Amygdala (tissue), 56 donors: ENCODE measurements around the gene ARHGEF11.
A peak's percentile ranks its signal among the peaks of the same experiment; 100 is the strongest.

ENCODE experiments used
- DNase-seq, 56 donors: peaks; one replicate each; lab custom pipeline; 2025; lab: John Stamatoyannopoulos, UW

The ARHGEF11 gene

GRCh38 chr1:157001304-157001703 is 44.2 kb downstream of the ARHGEF11 start:
- no peak for DNase-seq

- DNase-seq = no peak
Measured at GRCh38 chr1:157000686-157001085, 44.9 kb downstream of the ARHGEF11 start.

- no peak for DNase-seq
Measured at GRCh38 chr1:156999596-157000320, 45.8 kb downstream of the ARHGEF11 start.

- DNase-seq = no peak
Measured at GRCh38 chr1:156998840-156999500, 46.6 kb downstream of the ARHGEF11 start.

- DNase-seq = no peak
Measured at GRCh38 chr1:156998301-156998700, 47.2 kb downstream of the ARHGEF11 start.

GRCh38 chr1:156995412-156995811 is 50.1 kb downstream of the ARHGEF11 start:
- no peak for DNase-seq

- DNase-seq = no peak
Measured at GRCh38 chr1:156994277-156994676, 51.3 kb downstream of the ARHGEF11 start.

- DNase-seq = no peak
Measured at GRCh38 chr1:156993426-156994147, 52.0 kb downstream of the ARHGEF11 start.

- DNase-seq = no peak
Measured at GRCh38 chr1:156992215-156992614, 53.3 kb downstream of the ARHGEF11 start.

- no peak for DNase-seq
Measured at GRCh38 chr1:156987715-156988114, 57.8 kb downstream of the ARHGEF11 start.

- no peak for DNase-seq
Measured at GRCh38 chr1:156980551-156980950, 65.0 kb downstream of the ARHGEF11 start.

- no peak for DNase-seq
Measured at GRCh38 chr1:156975084-156975483, 70.5 kb downstream of the ARHGEF11 start.

- no peak for DNase-seq
Measured at GRCh38 chr1:156973417-156973816, 72.1 kb downstream of the ARHGEF11 start.

GRCh38 chr1:156970017-156970416 is 75.5 kb downstream of the ARHGEF11 start:
- DNase-seq = no peak

GRCh38 chr1:156969496-156969895 is 76.0 kb downstream of the ARHGEF11 start:
- DNase-seq = no peak

GRCh38 chr1:156964441-156964840 is 81.1 kb downstream of the ARHGEF11 start:
- DNase-seq = no peak

GRCh38 chr1:156963621-156964020 is 81.9 kb downstream of the ARHGEF11 start:
- peak in 1 of 56 donors; percentile 8 for DNase-seq

GRCh38 chr1:156961709-156962108 is 83.8 kb downstream of the ARHGEF11 start:
- DNase-seq = no peak

GRCh38 chr1:156959925-156960324 is 85.6 kb downstream of the ARHGEF11 start:
- no peak for DNase-seq

- no peak for DNase-seq
Measured at GRCh38 chr1:156959414-156959813, 86.1 kb downstream of the ARHGEF11 start.

GRCh38 chr1:156958247-156958714 is 87.3 kb downstream of the ARHGEF11 start:
- DNase-seq = no peak
